GM18517 (cell line): ENCODE results near the gene GPX6.
"Not testable (repeated sequence)": the region's sequence is repeated elsewhere in the genome, so short reads cannot be mapped to it uniquely, and the experiment has no call there.

Experiments used
- ATAC-seq: cut with Tn5 transposase; IDR thresholded peaks from one replicate; pipeline ENCODE4 v1.9.1; 2021; ENCODE audit warnings: mild to moderate bottlenecking, moderate library complexity; ENCODE audit not compliant: unreplicated experiment

The GPX6 gene

GRCh38 chr6:28525496-28526039 is 10.0 kb upstream of the GPX6 start, which contains the start of gene GPX5:
Gene GPX5 (plus strand): TSS chr6:28525881. CDS start chr6:28526014, 133 bp downstream.
- ATAC-seq: no peak

DNA sequence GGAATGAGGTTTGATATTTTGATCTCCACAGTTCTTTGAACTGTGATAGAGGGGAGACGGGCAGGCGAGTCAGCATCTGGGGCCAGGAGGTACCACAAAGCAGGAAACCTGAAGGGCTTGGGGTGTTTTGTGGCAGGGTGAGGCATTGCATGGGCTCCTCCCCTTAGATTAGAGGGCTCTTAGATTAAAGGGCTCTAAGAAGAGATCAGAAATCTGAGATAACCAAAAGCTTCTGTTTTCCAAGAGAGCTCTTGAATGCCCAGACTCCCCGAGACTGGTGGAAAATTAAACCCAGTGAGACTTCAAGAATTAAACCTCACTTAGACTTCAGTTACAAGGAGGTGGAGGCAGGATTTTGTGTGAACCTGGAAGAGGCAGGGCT is 7.6 kb upstream of the GPX6 start:
- ATAC-seq: no peak

- no peak for ATAC-seq
These were observed 7.1 kb upstream of the GPX6 start for GRCh38 chr6:28522594-28523240.

DNA sequence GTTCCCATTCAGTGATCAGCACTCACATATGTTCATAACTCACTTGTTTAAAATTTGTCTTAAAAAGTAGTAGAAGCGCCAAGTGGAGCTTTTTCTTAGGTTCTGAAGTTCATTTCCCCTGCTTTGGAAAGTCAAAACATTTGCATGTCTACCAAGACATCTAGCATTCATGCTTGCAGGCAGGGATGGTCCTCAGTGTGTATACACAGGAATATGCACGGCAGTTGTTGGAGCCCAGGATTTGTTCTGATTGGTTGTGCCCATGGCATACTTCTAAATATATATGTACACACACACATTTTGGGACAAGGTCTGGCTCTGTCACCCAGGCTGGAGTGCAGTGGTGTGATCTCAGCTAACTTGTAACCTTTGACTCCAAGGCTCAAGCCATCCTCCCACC is 2.4 kb upstream of the GPX6 start:
- ATAC-seq: no peak

- not testable (repeated sequence) for ATAC-seq
These were observed 3.2 kb downstream of the GPX6 start for GRCh38 chr6:28512387-28512786.

- no peak for ATAC-seq
These were observed 3.8 kb downstream of the GPX6 start for GRCh38 chr6:28511628-28512300.

GRCh38 chr6:28506807-28507475 is 8.7 kb downstream of the GPX6 start:
- ATAC-seq: no peak

DNA sequence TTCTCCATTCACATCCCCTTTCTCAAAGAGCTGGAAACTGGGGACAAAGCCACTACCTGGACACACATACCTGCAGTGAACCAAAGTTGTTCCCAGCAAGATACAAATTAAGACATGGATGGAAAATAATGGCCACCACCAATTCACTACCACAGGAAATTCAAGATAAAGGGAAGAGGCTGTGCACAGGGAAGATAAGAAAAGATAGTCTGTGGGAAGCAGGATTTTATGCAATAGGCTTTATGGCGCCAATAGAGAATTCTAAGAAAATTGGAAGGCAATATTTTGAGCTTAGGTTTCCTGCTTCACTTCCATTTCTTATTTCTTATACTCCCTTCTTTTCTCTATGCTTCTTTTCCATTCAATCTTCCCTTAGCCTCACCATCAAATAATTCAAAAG is 9.9 kb downstream of the GPX6 start:
- no peak for ATAC-seq

DNA sequence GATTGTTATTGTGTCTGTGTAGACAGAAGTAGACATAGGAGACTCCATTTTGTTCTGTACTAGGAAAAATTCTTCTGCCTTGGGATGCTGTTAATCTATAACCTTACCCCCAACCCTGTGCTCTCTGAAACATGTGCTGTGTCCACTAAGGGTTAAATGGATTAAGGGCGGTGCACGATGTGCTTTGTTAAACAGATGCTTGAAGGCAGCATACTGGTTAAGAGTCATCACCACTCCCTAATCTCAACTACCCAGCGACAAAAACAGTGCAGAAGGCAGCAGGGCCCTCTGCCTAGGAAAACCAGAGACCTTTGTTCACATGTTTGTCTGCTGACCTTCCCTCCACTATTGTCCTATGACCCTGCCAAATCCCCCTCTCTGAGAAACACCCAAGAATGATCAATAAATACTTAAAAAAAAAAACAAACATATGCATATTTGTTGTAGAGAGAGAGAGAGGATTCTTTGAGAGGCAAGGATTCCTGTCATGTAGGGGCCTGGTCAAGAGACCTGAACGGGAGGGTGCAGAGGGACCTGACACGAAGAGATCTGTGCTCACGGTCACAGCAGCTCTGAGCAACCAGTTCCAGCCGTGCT is 12.8 kb downstream of the GPX6 start:
- not testable (repeated sequence) for ATAC-seq

GRCh38 chr6:28502136-28502535 is 13.5 kb downstream of the GPX6 start:
- ATAC-seq: not testable (repeated sequence)

DNA sequence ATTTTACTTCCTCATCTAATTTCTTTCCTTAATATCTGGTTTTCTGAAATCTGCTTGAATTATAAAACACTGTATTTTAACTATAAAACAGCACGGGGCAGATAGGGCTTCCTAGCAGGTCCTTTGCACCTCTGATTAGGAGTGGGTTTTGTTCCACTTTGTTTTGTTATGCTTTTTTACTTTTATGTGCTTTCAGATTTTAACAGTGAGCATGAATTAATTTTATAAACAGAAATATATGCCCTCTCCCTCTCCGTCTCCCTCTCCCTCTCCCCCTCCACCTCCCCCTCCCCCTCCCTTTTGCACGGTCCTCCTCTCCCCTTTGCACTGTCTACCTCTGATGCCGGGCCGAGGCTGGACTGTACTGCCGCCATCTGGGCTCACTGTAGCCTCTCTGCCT is 14.3 kb downstream of the GPX6 start:
- ATAC-seq: no peak

- no peak for ATAC-seq
These were observed 17.7 kb downstream of the GPX6 start for GRCh38 chr6:28497893-28498292.

GRCh38 chr6:28497306-28497705 is 18.3 kb downstream of the GPX6 start:
- no peak for ATAC-seq

DNA sequence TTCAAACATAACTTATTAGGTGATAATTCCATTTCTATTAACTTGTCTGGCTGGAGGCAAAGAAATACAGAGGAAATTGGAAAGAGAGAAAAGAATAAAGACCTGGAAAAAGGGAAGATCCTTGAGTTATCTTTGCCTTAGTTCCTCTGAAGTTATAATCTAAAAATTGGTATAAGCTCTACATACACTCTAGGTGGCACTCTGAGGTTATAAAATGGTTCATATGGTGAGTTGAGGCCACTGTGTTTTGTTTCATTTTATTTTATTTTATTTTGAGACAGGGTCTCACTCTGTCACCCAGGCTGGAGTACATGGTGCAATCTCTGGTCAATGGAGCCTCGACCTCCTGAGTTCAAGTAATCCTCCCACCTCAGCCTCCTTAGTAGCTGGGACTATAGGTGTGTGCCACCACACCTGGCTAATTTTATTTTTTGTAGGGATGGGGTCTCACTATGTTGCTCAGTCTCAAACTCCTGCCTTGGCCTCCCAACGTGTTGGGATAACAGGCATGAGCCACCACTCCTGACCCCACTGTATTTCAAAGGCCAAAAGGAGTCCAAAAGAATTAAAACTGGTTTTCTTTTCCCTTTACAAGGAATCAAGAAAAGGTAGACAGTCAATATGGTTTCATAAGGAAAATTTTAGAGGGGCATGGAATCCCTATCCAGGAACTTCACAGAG is 19.4 kb downstream of the GPX6 start:
- no peak for ATAC-seq

DNA sequence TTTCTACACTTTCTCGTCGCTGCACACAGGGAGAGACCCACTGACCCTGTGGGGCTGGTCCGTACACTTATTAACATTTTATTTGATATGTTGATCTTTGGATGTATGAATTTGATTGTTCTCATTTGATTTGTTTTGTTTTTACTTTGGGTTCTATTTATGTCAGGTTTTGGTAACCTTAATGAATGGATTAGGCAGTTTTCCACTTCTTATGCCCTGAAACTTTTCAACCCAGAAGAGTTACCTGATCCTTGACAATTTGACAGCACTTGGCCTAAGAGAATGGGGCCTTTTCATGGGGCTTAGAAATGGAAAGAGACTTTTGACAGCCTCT is 23.6 kb downstream of the GPX6 start:
- ATAC-seq: no peak

DNA sequence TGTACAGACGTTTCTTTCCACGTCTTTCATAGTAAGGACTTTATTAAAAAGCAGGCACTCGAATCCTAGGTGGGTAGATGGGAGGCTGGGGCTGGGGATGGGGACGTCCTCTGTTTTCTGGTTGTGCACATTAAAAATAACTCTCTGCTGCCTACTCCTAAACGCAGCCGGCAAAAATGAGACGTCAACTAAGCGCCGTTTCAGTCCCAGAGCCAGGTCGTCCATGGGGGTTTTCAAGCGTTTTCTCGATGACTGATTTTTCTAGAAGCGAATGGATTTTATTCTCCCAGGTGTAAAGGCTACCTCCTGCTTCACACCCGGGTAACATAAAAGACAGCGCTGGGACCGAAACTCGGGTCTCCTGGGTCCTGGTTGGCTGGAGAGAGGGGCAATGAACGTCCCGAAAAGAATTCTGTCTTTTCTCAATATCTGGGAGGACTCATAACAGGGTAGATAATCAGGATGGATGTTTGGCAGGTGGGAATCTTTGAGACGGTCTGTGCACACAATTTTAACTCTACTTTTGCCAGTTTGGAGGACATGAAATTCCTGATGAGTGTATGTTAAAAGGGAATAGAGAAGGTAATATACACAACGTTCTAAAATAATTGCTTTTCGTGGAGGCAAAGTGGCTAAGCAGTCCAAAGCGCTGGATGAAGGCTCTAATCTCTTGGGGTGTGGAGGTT is 25.2 kb downstream of the GPX6 start:
- no peak for ATAC-seq

- peak; percentile 67 for ATAC-seq
These were observed 26.0 kb downstream of the GPX6 start for GRCh38 chr6:28489366-28490204.

- peak; percentile 29 for ATAC-seq
These were observed 26.7 kb downstream of the GPX6 start for GRCh38 chr6:28488916-28489365.

DNA sequence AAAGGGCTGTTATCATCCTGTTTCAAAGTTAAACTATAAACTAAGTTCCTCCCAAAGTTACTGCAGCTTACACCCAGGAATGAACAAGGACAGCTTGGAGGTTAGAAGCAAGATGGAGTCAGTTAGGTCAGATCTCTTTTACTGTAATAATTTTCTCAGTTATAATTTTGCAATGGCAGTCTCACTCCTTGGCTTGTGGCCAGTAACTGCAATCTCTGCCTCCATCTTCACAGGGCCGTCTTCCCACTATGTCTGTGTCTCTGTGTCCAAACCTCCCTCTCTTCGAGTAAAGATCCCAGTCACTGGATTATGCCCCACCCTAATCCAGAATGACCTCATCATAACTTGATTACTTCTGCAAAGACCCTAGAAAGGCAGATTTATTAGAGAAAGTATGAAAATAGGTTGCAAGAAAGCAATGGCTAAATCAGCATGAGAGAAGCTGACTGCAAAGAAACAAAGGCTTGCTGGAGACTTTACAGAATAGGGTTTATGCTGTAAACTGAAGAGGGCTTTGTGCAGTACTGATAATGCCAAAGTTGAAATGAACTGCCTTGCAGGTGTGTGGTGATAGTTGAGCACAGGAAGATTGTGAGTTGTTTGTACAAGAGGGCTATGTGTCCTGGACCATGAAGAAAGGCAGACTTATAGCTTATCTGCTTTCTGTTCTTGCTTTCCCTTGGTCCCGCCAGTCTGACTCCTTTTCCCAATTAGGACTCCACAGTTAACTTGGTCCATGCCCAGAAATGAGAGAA is 28.4 kb downstream of the GPX6 start:
- ATAC-seq: no peak
